GM23338 (cell line): Measurements from ENCODE around the gene PALLD. TPM values are rescaled to one million over a fixed set of nuclear protein-coding genes. Genes with fewer than 3 reads are reported as not detected.

ENCODE experiments used
- ATAC-seq: fragments of 200-7000 bp; cut with Tn5 transposase; 3 replicates; pipeline ENCODE4 v1.9.1; 2020
- DNase-seq: peaks from one replicate; pipeline ENCODE4 v3.0.0-alpha.2; 2015; ENCODE audit warnings: low spot score
- H2AFZ ChIP-seq: fragments of 200-600 bp; sonication (generic); 2 replicates; pipeline ENCODE4 v1.8.0; 2016; ENCODE audit warnings: antibody characterized with exemption, mild to moderate bottlenecking, moderate library complexity
- H3F3A ChIP-seq: fragments of 200-600 bp; sonication (generic); replicated peaks from 2 replicates; pipeline ENCODE4 v1.8.0; 2017; ENCODE audit warnings: antibody characterized with exemption, mixed run types, low read depth
- H3K27ac ChIP-seq: fragments of 200-600 bp; sonication (generic); 2 replicates; pipeline ENCODE4 v1.6.1; 2016; ENCODE audit warnings: low read depth
- H3K27me3 ChIP-seq: fragments of 200-600 bp; sonication (generic); 2 replicates; pipeline ENCODE4 v1.8.0; 2016; ENCODE audit warnings: mild to moderate bottlenecking, mixed run types, moderate library complexity; ENCODE audit not compliant: insufficient read depth
- H3K36me3 ChIP-seq: fragments of 200-600 bp; sonication (generic); 2 replicates; pipeline ENCODE4 v1.8.0; 2016; ENCODE audit warnings: mild to moderate bottlenecking; ENCODE audit not compliant: insufficient read depth
- H3K4me1 ChIP-seq: fragments of 200-600 bp; sonication (generic); 2 replicates; pipeline ENCODE4 v1.8.0; 2016; ENCODE audit warnings: mild to moderate bottlenecking, moderate library complexity; ENCODE audit not compliant: insufficient read depth
- H3K4me2 ChIP-seq: fragments of 200-600 bp; sonication (generic); 2 replicates; pipeline ENCODE4 v1.7.1; 2017; ENCODE audit warnings: mixed run types
- H3K4me3 ChIP-seq: fragments of 200-600 bp; sonication (generic); 2 replicates; pipeline ENCODE4 v1.6.1; 2016; ENCODE audit warnings: mixed run types
- H3K79me2 ChIP-seq: fragments of 200-600 bp; sonication (generic); replicated peaks from 2 replicates; pipeline ENCODE4 v1.8.0; 2017; ENCODE audit warnings: mild to moderate bottlenecking; ENCODE audit not compliant: insufficient read depth
- H3K9me2 ChIP-seq: fragments of 200-600 bp; sonication (generic); 2 replicates; pipeline ENCODE4 v1.8.0; 2017; ENCODE audit not compliant: insufficient read depth
- H4K20me1 ChIP-seq: fragments of 200-600 bp; sonication (generic); replicated peaks from 2 replicates; pipeline ENCODE4 v1.8.0; 2017; ENCODE audit warnings: mild to moderate bottlenecking; ENCODE audit not compliant: insufficient read depth
- H3K27ac Mint-ChIP-seq: 2 replicates; pipeline ENCODE4 v1.8.0; 2020; ENCODE audit warnings: inconsistent platforms, mild to moderate bottlenecking, moderate library complexity, mixed read lengths
- H3K27me3 Mint-ChIP-seq: 3 replicates; pipeline ENCODE4 v1.8.0; 2022; ENCODE audit warnings: low read depth, mild to moderate bottlenecking, moderate library complexity, mixed read lengths, inconsistent platforms; ENCODE audit not compliant: insufficient read depth, poor library complexity
- H3K36me3 Mint-ChIP-seq: 3 replicates; pipeline ENCODE4 v1.8.0; 2021; ENCODE audit warnings: low read depth, mild to moderate bottlenecking, inconsistent platforms, moderate library complexity, mixed read lengths
- H3K4me1 Mint-ChIP-seq: 3 replicates; pipeline ENCODE4 v1.8.0; 2020; ENCODE audit warnings: mild to moderate bottlenecking, inconsistent platforms, mixed read lengths
- H3K4me3 Mint-ChIP-seq: 3 replicates; pipeline ENCODE4 v1.8.0; 2021; ENCODE audit warnings: moderate library complexity, mild to moderate bottlenecking, inconsistent platforms, mixed read lengths
- H3K9me3 Mint-ChIP-seq: 3 replicates; pipeline ENCODE4 v1.8.0; 2020; ENCODE audit warnings: moderate library complexity, mild to moderate bottlenecking, inconsistent platforms, mixed read lengths
- CREB1 ChIP-seq: fragments of 250-450 bp; sonication (Bioruptor Pico); IDR thresholded peaks from 2 replicates; pipeline ENCODE4 v1.5.0; 2020; ENCODE audit warnings: low read depth, mild to moderate bottlenecking, moderate library complexity
- EZH2 ChIP-seq: fragments of 200-600 bp; sonication (generic); IDR thresholded peaks from one replicate; pipeline ENCODE4 v1.8.0; 2017; ENCODE audit warnings: antibody characterized with exemption, mild to moderate bottlenecking, low read depth; ENCODE audit not compliant: unreplicated experiment
- NANOG ChIP-seq: IDR thresholded peaks from 2 replicates; pipeline ENCODE4 v1.6.1; 2016; ENCODE audit warnings: antibody characterized with exemption, borderline replicate concordance
- STAT1 ChIP-seq: IDR thresholded peaks from one replicate; pipeline ENCODE4 v1.6.1; 2016; ENCODE audit warnings: antibody characterized with exemption; ENCODE audit not compliant: unreplicated experiment
- ZNF331 ChIP-seq: fragments of 250-450 bp; sonication (Bioruptor Pico); IDR thresholded peaks from 2 replicates; pipeline ENCODE4 v1.5.0; 2020; ENCODE audit warnings: low read depth, mild to moderate bottlenecking, moderate library complexity
- polyA plus RNA-seq: library from polyadenylated mRNA; unstranded; fragments of >200 nt; fragmentation: Nextera tagmentation; extraction: Ambion mirVana; gene quantifications from 2 replicates; pipeline ENCODE4 v1.2.1, GENCODE V29; 2016
- total RNA-seq: library from RNA; depleted of rRNA; stranded (reverse); fragments of >200 nt; shearing (Covaris generic); gene quantifications from 2 replicates; pipeline ENCODE4 v1.2.3, GENCODE V29; 2014
- TF ChIP-seq, protein P1 (sequence below): IDR thresholded peaks from 2 replicates; pipeline ENCODE4 v1.6.1; 2016; ENCODE audit warnings: antibody characterized with exemption
- TF ChIP-seq, protein P2 (sequence below), 2 experiments: fragments of 200-600 bp in 1 of 2; sonication (generic) in 1 of 2; conservative IDR thresholded peaks; 2 replicates each; pipeline versions ENCODE4 v1.5.1 to v1.6.1; 2016 to 2017; ENCODE audit warnings: antibody characterized with exemption in 2 of 2, low read depth in 2 of 2, mild to moderate bottlenecking in 2 of 2, moderate library complexity in 1 of 2
- TF ChIP-seq, protein P3 (sequence below): IDR thresholded peaks from one replicate; pipeline ENCODE4 v1.6.1; 2018; ENCODE audit warnings: antibody characterized with exemption; ENCODE audit not compliant: unreplicated experiment

PALLD gene
- total and polyA plus RNA-seq, 2 experiments from 2014 or later: 13.1 to 30.2 TPM

DNA sequence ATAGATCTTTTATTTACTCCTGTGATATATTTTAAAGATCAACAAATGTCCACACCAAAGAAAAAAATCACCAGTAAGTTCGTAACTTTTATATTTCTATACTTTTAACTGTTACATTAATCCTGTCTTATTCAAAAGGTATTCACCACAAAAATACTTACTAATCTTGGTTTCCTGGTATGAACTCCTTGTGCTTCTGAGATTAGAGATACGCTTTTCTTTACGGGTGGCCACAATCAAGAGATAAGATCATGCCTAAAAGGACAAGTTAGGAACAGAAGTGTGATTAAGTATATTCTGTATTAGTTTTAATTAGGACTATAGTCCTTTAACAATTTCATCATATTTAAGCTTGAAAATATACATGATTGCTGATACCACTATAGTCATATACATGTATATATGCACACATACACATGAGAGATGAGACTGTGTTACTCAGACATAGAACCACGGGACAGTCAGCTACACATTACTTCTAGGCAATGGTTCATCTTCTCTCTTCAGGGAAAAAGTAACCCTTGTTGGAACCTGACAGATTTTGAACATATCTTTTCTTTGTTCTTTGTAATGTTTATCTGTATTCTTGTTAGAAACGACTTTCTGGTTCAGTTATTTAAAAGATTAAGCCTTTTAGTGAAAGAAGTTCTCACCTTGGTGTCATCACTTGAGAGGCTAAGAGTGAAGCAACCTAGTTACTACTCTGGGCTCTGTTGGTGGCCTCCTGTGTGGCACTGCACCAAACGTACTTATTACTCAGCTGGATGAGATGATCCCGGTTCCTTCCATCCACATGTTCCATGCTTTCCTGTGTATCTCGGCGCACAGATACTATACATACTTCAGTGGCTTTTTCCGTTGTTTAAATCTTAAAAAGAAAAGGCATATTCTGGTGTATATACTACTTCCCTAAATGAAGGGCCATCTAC lies 367.1 kb downstream of the PALLD start:
- Histone ChIP-seq H4K20me1 (no peaks in the 10 kb centered on the region), H3K4me1 (peaks cover 5% of the 10 kb centered on the region; the same call in 1 of the 2 replicates), H3K36me3 (no peaks in the 10 kb centered on the region), H3K27ac (no peak overlapping the region), H3K4me2 (no peak overlapping the region), H3K27me3 (no peaks in the 10 kb centered on the region), H3K4me3 (no peak overlapping the region), H3K9me2 (no peaks in the 10 kb centered on the region; the same call in 1 of the 2 replicates), H3K79me2 (no peaks in the 10 kb centered on the region), H2AFZ (no peak overlapping the region), H3F3A (no peaks in the 10 kb centered on the region)
- Mint-ChIP-seq H3K36me3 (peaks cover 6% of the 10 kb centered on the region; the same call in 1 of the 3 replicates), H3K4me1 (peaks cover 29% of the 10 kb centered on the region), H3K27me3 (no peaks in the 10 kb centered on the region), H3K27ac (no peak overlapping the region), H3K9me3 (no peaks in the 10 kb centered on the region), H3K4me3 (no peak overlapping the region)
- TF ChIP-seq ZNF331 (CRISPR knock-in tag) (no peak), EZH2 (no peak), NANOG (no peak), STAT1 (no peak), CREB1 (CRISPR knock-in tag) (no peak)
- TF ChIP-seq, protein P1, sequence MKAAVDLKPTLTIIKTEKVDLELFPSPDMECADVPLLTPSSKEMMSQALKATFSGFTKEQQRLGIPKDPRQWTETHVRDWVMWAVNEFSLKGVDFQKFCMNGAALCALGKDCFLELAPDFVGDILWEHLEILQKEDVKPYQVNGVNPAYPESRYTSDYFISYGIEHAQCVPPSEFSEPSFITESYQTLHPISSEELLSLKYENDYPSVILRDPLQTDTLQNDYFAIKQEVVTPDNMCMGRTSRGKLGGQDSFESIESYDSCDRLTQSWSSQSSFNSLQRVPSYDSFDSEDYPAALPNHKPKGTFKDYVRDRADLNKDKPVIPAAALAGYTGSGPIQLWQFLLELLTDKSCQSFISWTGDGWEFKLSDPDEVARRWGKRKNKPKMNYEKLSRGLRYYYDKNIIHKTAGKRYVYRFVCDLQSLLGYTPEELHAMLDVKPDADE: no peak
- TF ChIP-seq, protein P2, sequence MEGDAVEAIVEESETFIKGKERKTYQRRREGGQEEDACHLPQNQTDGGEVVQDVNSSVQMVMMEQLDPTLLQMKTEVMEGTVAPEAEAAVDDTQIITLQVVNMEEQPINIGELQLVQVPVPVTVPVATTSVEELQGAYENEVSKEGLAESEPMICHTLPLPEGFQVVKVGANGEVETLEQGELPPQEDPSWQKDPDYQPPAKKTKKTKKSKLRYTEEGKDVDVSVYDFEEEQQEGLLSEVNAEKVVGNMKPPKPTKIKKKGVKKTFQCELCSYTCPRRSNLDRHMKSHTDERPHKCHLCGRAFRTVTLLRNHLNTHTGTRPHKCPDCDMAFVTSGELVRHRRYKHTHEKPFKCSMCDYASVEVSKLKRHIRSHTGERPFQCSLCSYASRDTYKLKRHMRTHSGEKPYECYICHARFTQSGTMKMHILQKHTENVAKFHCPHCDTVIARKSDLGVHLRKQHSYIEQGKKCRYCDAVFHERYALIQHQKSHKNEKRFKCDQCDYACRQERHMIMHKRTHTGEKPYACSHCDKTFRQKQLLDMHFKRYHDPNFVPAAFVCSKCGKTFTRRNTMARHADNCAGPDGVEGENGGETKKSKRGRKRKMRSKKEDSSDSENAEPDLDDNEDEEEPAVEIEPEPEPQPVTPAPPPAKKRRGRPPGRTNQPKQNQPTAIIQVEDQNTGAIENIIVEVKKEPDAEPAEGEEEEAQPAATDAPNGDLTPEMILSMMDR (conservative IDR thresholded peaks at IDR 0.05; ENCODE audit: low read depth in 2 of 2): no peak
- TF ChIP-seq, protein P3, sequence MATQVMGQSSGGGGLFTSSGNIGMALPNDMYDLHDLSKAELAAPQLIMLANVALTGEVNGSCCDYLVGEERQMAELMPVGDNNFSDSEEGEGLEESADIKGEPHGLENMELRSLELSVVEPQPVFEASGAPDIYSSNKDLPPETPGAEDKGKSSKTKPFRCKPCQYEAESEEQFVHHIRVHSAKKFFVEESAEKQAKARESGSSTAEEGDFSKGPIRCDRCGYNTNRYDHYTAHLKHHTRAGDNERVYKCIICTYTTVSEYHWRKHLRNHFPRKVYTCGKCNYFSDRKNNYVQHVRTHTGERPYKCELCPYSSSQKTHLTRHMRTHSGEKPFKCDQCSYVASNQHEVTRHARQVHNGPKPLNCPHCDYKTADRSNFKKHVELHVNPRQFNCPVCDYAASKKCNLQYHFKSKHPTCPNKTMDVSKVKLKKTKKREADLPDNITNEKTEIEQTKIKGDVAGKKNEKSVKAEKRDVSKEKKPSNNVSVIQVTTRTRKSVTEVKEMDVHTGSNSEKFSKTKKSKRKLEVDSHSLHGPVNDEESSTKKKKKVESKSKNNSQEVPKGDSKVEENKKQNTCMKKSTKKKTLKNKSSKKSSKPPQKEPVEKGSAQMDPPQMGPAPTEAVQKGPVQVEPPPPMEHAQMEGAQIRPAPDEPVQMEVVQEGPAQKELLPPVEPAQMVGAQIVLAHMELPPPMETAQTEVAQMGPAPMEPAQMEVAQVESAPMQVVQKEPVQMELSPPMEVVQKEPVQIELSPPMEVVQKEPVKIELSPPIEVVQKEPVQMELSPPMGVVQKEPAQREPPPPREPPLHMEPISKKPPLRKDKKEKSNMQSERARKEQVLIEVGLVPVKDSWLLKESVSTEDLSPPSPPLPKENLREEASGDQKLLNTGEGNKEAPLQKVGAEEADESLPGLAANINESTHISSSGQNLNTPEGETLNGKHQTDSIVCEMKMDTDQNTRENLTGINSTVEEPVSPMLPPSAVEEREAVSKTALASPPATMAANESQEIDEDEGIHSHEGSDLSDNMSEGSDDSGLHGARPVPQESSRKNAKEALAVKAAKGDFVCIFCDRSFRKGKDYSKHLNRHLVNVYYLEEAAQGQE: no peak
- DNase-seq (no peak), ATAC-seq (no peak)
